BE2C (cell line): Measurements from ENCODE around the gene BICD2.

ENCODE experiments used
- DNase-seq: peaks from one replicate; pipeline ENCODE4 v3.0.0-alpha.2; 2020
- H3K27me3 ChIP-seq: fragments of 250-450 bp; sonication (Bioruptor Pico); 2 replicates; pipeline ENCODE4 v1.5.1; 2020; ENCODE audit warnings: mild to moderate bottlenecking
- H3K36me3 ChIP-seq: fragments of 250-450 bp; sonication (Bioruptor Pico); 2 replicates; pipeline ENCODE4 v1.5.1; 2020; ENCODE audit warnings: mild to moderate bottlenecking
- H3K4me1 ChIP-seq: fragments of 250-450 bp; sonication (Bioruptor Pico); 2 replicates; pipeline ENCODE4 v1.5.1; 2020
- H3K4me3 ChIP-seq: 2 replicates; pipeline ENCODE4 v1.5.1; 2011; ENCODE audit warnings: low read depth, low read length
- H3K9me3 ChIP-seq: fragments of 250-450 bp; sonication (Bioruptor Pico); 2 replicates; pipeline ENCODE4 v1.5.1; 2020
- TF ChIP-seq, protein P1 (sequence below): IDR thresholded peaks from 2 replicates; pipeline ENCODE4 v1.5.1; 2012; ENCODE audit warnings: mild to moderate bottlenecking, low read depth, low read length

The BICD2 gene

DNA sequence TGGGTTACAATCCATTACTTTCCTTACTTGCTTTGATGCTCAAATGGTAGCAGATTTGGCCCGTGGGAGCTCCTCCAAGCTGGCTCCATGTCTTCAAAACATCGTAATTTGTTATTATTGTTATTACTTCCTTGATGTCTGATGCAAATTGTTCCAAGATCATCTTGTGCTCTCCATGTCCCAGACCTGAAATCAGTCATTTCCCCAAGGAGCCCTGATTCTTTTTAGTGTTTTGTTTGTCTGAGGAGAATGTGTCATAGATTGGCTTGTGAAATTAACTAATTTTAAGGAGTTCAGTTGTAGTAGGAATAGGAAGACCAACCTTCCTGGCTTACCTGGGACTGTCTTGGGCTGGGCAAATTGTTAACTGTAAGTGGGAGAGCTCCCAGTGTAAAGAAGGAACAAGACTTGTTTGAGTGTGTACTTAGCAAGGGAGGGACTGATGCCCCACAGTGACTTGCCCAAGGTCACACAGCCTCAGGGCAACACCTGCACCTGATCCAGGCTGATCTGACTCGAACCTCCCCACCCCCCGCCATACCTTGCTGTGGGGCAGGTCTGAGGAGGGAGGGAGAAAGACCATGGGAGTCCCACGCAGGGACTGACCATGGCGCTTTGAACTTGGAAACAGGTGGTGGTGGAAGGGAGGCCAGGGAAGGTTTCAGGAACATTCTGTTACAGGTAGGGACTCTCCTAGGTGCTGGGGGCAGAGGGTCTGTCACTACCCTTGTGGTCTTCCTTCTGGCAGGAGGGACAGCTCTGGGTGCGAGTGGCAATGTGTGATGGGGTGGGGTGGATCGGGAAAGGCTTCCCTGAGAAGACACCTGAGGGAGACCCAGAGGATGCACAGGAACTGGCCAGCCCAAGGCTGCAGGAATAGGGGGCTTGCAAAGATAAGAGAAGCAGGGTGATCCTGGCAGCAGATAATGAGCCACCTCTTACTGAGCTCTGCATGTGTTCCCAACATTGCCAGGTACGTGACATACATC lies 2.7 kb upstream of the BICD2 start:
- Histone ChIP-seq H3K4me3 (no peak overlapping the region), H3K27me3 (no peaks in the 10 kb centered on the region), H3K36me3 (peaks cover 3% of the 10 kb centered on the region; the same call in 1 of the 2 replicates), H3K4me1 (peaks cover 6% of the 10 kb centered on the region; the same call in 1 of the 2 replicates), H3K9me3 (no peaks in the 10 kb centered on the region)
- DNase-seq: no peak
- TF ChIP-seq, protein P1, sequence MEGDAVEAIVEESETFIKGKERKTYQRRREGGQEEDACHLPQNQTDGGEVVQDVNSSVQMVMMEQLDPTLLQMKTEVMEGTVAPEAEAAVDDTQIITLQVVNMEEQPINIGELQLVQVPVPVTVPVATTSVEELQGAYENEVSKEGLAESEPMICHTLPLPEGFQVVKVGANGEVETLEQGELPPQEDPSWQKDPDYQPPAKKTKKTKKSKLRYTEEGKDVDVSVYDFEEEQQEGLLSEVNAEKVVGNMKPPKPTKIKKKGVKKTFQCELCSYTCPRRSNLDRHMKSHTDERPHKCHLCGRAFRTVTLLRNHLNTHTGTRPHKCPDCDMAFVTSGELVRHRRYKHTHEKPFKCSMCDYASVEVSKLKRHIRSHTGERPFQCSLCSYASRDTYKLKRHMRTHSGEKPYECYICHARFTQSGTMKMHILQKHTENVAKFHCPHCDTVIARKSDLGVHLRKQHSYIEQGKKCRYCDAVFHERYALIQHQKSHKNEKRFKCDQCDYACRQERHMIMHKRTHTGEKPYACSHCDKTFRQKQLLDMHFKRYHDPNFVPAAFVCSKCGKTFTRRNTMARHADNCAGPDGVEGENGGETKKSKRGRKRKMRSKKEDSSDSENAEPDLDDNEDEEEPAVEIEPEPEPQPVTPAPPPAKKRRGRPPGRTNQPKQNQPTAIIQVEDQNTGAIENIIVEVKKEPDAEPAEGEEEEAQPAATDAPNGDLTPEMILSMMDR: no peak

DNA sequence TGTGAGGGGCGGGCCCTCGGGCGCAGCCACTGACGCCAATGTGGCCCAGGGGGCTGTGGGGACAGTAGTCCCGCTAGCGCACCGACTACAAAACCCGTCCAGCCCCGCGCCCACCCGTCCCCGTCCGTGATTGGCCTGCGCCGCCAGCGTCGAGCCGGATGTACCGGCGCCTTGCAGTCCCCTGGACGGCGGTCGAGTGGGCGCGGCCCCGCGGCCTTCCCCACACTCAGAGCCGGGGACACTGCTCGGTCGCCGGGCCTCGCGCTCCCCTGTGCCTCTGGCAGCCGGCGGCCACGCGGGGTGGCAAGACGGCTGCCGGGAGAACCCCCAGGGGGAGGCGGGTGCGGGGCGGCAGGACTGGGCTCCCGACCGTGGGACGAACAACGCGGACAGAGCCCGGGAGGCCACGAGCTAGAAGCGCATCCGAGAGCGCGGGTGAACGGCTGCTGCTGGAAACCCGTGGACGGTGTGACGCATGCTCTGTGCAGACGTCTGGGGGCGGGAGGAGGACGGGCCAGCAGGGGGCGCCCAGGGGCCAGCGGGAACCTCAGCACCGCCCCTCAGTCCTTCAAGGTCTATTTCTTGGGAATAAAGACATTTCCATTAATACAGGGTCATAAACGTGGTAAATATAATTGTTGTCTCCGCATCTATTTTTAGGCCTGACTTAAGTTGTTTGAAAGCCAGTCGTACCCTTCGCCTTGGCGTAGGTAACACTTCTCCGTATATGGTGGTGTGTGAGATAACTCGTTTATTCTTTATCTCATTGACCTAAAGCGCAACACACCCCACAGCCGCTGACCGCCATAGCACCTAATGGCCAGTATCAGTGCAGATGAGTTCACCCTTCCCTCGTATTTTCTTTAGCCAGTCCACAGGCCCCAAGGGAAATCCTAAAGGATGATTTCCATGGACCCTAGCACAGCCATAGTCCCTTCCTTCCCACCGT lies 629 bp upstream of the BICD2 start:
- Histone ChIP-seq H3K4me1 (peaks cover 4% of the 10 kb centered on the region; the same call in 1 of the 2 replicates), H3K36me3 (peaks cover 3% of the 10 kb centered on the region; the same call in 1 of the 2 replicates), H3K9me3 (no peaks in the 10 kb centered on the region), H3K27me3 (no peaks in the 10 kb centered on the region), H3K4me3 (peak overlapping the region; percentile 67)
- TF ChIP-seq, protein P1: peak; percentile 91
- DNase-seq: peak; percentile 99

- H3K4me3 ChIP-seq: peak overlapping the region; percentile 95
- peaks cover 3% of the 10 kb centered on the region; the same call in 1 of the 2 replicates for H3K36me3 ChIP-seq
- H3K27me3 ChIP-seq: no peaks in the 10 kb centered on the region
- TF ChIP-seq, protein P1: no peak
- H3K9me3 ChIP-seq: no peaks in the 10 kb centered on the region
- DNase-seq: peak; percentile 67
- peaks cover 3% of the 10 kb centered on the region; the same call in 1 of the 2 replicates for H3K4me1 ChIP-seq
Observed at GRCh38 chr9:92763721-92764380, 782 bp downstream of the BICD2 start.

GRCh38 chr9:92762781-92763708 lies 1.6 kb downstream of the BICD2 start:
- TF ChIP-seq, protein P1: no peak
- H3K4me1 ChIP-seq: peaks cover 3% of the 10 kb centered on the region; the same call in 1 of the 2 replicates
- peak overlapping the region; percentile 95 for H3K4me3 ChIP-seq
- no peaks in the 10 kb centered on the region for H3K27me3 ChIP-seq
- H3K9me3 ChIP-seq: no peaks in the 10 kb centered on the region
- no peak for DNase-seq
- peaks cover 3% of the 10 kb centered on the region; the same call in 1 of the 2 replicates for H3K36me3 ChIP-seq

DNA sequence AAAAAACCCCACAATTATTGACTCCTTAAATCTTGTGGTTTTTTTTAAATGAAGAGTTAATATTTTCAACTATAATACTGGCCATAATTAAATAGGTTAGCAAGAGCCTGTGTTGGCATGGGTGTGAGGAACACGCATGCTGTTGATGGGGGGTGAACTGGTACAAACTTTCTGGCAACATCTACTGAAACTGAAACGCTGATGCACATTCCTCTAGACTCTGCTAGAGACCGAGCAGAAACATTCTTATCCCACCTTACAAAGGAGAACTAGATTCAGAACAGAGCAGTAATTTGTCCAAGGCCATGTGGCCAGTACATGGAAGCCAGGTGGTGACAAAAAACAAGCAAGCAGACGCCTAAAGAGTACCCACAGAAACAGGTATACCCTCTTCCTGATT lies 2.4 kb downstream of the BICD2 start:
- Histone ChIP-seq H3K9me3 (no peaks in the 10 kb centered on the region), H3K36me3 (peaks cover 3% of the 10 kb centered on the region; the same call in 1 of the 2 replicates), H3K4me1 (peaks cover 3% of the 10 kb centered on the region; the same call in 1 of the 2 replicates), H3K27me3 (no peaks in the 10 kb centered on the region), H3K4me3 (peak overlapping the region; percentile 95; the same call in 1 of the 2 replicates)
- TF ChIP-seq, protein P1: no peak
- no peak for DNase-seq
